HepG2 (cell line): ENCODE results near the gene KRTAP3-2.

Source experiments
- JUND ChIP-seq: sonication (generic); formaldehyde crosslinking; IDR thresholded peaks from 2 replicates; pipeline ENCODE4 v1.8.0; 2022; ENCODE audit warnings: mild to moderate bottlenecking, missing genetic modification reagents
- MTF1 ChIP-seq: sonication (generic); formaldehyde crosslinking; IDR thresholded peaks from 2 replicates; pipeline ENCODE4 v1.5.0; 2020; ENCODE audit warnings: missing genetic modification reagents

DNA sequence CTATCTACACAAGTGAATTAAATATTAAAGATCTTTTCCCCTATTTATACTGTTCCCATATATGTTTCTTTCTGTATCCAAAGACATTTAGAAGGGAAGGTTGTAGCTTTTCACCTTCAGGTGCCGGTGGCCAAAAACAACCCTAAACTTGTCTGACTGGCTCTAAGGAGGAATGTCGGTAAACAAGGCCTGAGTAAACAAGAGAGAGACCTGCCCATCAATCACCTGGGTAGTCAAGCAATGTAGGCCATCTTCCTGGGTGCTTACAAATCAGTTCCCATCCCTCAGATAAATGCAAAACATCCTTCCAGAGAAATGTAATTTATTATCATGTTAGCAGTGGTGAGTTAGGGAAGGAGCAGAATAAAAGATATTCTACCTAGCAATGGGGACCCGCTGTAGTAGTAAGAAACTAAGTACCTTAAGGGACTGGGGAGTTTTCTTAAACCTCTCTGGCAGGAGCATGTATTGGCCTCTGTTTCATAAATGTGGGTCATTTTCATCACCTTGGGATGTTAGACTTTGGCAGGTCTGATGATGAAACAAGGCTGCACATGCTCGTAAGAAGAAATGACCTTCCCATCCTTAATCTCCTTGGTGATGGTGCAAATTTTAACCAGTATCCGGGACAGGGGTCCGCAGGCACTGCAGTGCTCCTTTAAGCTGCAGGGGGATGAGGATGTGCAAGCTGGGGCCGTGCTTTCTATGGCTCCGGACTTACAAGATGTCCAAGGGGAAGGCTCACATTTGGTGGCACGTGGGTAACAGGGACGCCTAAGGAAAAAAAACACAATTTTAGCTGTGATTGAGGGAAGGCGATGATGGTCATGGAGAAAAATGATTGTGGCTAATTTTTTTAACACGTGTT, 41.4 kb downstream of the KRTAP3-2 start:
- TF ChIP-seq JUND (CRISPR knock-in tag) (no peak), MTF1 (CRISPR knock-in tag) (no peak)
